HG03060 (cell line): ENCODE data around the gene CCNG2.

ENCODE experiments used
- ATAC-seq: cut with Tn5 transposase; IDR thresholded peaks from one replicate; pipeline ENCODE4 v1.9.1; 2021; ENCODE audit warnings: low read depth, moderate number of reproducible peaks; ENCODE audit not compliant: unreplicated experiment

Gene CCNG2

GRCh38 chr4:77199701-77200100, 42.7 kb downstream of the CCNG2 start:
- no peak for ATAC-seq

- ATAC-seq: no peak
Measured at GRCh38 chr4:77201343-77201742, 44.3 kb downstream of the CCNG2 start.

- no peak for ATAC-seq
Measured at GRCh38 chr4:77201857-77202256, 44.9 kb downstream of the CCNG2 start.

- no peak for ATAC-seq
Measured at GRCh38 chr4:77202491-77202890, 45.5 kb downstream of the CCNG2 start.

- ATAC-seq: no peak
Measured at GRCh38 chr4:77203380-77204197, 46.6 kb downstream of the CCNG2 start.

- ATAC-seq: no peak
Measured at GRCh38 chr4:77204621-77205020, 47.6 kb downstream of the CCNG2 start.

GRCh38 chr4:77209012-77209411, 52.0 kb downstream of the CCNG2 start:
- no peak for ATAC-seq

GRCh38 chr4:77209936-77210335, 52.9 kb downstream of the CCNG2 start:
- no peak for ATAC-seq

GRCh38 chr4:77215107-77215506, 58.1 kb downstream of the CCNG2 start:
- ATAC-seq: no peak

- no peak for ATAC-seq
Measured at GRCh38 chr4:77217526-77217925, 60.5 kb downstream of the CCNG2 start.

GRCh38 chr4:77219266-77219665, 62.3 kb downstream of the CCNG2 start:
- ATAC-seq: no peak
